A673 (cell line): ENCODE measurements around the gene C18orf32.

Experiments
- EZH2 ChIP-seq: fragments of 200-600 bp; sonication (generic); IDR thresholded peaks from 2 replicates; pipeline ENCODE4 v1.6.1; 2017; ENCODE audit warnings: borderline replicate concordance, low read depth, mild to moderate bottlenecking, mixed read lengths, antibody characterized with exemption, low read length; ENCODE audit not compliant: poor library complexity, severe bottlenecking
- TF ChIP-seq, protein P1 (sequence below): fragments of 300-800, 200-600 bp; sonication (generic); conservative IDR thresholded peaks from 2 replicates; pipeline ENCODE4 v1.5.1; 2017; ENCODE audit warnings: low read depth, mild to moderate bottlenecking, antibody characterized with exemption, low read length, moderate library complexity, mixed read lengths

DNA sequence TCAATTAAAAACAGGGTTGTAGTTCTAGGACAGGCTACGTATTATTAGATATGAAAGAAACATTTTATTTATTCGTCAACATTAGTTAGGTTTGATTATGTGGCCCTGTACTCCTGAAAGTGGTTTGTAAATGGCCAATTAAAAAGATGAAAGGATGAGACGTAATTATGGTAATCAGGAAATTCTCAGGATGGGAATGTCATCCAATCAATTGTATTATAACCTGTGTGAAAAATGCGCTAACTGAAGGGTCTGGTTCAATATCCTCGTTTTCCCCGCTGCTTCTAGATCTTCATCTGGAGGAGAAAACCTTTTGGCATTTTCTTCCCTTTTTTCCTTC lies 5.6 kb upstream of the C18orf32 start:
- TF ChIP-seq, protein P1, sequence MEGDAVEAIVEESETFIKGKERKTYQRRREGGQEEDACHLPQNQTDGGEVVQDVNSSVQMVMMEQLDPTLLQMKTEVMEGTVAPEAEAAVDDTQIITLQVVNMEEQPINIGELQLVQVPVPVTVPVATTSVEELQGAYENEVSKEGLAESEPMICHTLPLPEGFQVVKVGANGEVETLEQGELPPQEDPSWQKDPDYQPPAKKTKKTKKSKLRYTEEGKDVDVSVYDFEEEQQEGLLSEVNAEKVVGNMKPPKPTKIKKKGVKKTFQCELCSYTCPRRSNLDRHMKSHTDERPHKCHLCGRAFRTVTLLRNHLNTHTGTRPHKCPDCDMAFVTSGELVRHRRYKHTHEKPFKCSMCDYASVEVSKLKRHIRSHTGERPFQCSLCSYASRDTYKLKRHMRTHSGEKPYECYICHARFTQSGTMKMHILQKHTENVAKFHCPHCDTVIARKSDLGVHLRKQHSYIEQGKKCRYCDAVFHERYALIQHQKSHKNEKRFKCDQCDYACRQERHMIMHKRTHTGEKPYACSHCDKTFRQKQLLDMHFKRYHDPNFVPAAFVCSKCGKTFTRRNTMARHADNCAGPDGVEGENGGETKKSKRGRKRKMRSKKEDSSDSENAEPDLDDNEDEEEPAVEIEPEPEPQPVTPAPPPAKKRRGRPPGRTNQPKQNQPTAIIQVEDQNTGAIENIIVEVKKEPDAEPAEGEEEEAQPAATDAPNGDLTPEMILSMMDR = no peak
- TF ChIP-seq EZH2 = no peak
